ENCODE results near the gene AKAP6. TPM values are rescaled to one million over a fixed set of nuclear protein-coding genes. Genes with fewer than 3 reads are reported as not detected.
A peak's percentile ranks its signal among the peaks of the same experiment; 100 is the strongest.

AKAP6 gene
- total and polyA plus RNA-seq, 12 donors, result 0.71 to 24.7 (median 8.1) TPM

DNA sequence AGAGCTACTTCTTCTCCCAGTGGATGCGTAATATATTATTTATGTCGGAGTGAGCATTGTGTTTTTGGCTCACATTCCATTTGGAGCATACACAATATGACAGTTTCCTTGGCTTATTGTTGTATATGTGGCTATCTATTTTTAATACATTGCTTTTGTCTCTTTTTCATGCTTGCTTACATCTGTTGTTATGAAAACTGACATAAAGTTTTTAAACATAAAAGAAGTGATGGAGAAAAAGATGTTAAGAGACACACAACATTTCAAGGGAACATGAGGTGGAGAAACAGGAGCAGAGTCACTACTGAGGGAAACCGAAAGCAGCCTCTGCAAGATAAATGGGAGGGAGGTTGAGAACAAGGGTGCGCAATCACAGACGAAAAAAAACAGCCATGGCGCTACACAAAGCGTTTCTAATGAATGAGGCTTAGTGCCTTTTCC, 381.2 kb downstream of the AKAP6 start:
- no peak for DNase-seq
- Histone ChIP-seq H3K36me3 (replicated peaks in 1 of 2) (no peaks in the 10 kb centered on the region), H3K27ac (no peak overlapping the region), H3K9me3 (replicated peaks in 1 of 3) (no peaks in the 10 kb centered on the region), H3K4me1 (replicated peaks in 1 of 2) (peaks cover 0 to 17% of the 10 kb centered on the region in 2 donors), H3K27me3 (no peaks in the 10 kb centered on the region), H3K4me3 (no peak overlapping the region)
- no peak for TF ChIP-seq POLR2A (IDR thresholded peaks at IDR 0.05)
- TF ChIP-seq, protein P1, sequence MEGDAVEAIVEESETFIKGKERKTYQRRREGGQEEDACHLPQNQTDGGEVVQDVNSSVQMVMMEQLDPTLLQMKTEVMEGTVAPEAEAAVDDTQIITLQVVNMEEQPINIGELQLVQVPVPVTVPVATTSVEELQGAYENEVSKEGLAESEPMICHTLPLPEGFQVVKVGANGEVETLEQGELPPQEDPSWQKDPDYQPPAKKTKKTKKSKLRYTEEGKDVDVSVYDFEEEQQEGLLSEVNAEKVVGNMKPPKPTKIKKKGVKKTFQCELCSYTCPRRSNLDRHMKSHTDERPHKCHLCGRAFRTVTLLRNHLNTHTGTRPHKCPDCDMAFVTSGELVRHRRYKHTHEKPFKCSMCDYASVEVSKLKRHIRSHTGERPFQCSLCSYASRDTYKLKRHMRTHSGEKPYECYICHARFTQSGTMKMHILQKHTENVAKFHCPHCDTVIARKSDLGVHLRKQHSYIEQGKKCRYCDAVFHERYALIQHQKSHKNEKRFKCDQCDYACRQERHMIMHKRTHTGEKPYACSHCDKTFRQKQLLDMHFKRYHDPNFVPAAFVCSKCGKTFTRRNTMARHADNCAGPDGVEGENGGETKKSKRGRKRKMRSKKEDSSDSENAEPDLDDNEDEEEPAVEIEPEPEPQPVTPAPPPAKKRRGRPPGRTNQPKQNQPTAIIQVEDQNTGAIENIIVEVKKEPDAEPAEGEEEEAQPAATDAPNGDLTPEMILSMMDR (IDR thresholded peaks at IDR 0.05), result no peak
- WGBS, 4 donors, result 58 to 70% (median 66%) methylated on average over 6 to 7 of the region's 7 CpGs
- intact Hi-C loops (cut with DNase I), result no loop called here

DNA sequence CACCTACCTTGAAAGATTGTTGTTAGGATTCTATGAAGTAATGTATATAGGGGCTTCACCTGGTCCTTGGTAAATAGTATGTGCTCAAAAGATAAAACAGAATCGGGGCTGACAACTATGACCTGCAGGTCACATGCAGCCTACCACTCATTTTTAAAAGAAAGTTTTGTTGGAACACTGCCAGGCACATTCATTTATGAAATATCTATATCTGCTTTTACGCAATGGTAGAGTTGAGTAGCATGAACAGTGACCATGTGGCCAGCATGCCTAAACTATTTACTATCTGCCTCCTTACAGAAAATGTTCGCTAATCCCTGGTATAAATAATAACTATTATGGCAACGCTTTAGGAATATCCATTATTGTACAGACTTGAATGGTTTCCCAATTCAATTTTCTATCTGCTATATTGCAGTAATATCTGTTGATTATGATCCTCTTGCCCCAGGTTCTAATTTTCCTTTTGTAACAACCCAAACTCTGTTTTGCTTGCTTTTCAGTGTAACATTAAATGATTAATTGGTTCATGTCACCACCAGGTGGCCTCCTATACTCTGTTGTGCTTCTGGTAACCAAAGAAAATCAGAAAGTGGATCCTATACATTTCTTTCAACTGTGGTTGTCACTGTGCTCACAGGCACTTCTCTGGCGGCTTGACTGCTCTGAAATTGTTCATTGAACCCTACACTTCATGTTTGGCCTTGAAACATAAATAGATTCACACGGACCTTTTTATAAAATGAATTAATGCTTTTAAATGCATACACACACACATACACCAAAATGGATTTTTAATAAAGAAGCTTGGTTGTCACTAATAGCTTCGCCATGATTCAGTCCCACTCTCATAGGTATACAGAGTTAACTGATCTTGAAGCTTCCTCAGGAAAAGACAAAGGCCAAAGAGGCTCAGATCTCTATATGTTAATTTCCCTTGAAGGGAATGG, 381.9 kb downstream of the AKAP6 start:
- peak in 3 of 7 donors; percentile 22 to 38 (median 28) for DNase-seq
- H3K4me3 ChIP-seq, result no peak overlapping the region
- no peak for TF ChIP-seq POLR2A (IDR thresholded peaks at IDR 0.05)
- TF ChIP-seq, protein P1 (IDR thresholded peaks at IDR 0.05), result peak; percentile 20 to 57 (median 48)

DNA sequence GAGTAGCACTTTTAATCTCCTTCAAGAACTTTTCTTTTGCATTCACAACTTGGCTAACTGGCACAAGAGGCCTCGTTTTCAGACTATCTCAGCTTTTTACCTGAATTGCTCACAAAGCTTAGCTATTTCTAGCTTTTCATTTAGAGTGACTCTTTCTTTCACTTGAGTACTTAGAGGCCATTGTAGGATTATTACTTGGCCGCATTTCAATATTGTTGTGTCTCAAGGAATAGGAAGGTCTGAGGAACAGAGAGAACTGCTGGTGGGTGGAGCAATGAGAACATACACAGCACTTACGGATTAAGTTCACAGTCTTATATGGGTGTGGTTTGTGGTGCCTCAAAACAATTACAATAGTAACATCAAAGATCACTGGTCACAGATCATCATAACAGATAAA, 384.8 kb downstream of the AKAP6 start:
- WGBS, 4 donors, result 64 to 89% (median 78%) methylated on average over 3 of the region's 3 CpGs
- DNase-seq, result no peak

More for the DNA sequence above, 381.9 kb downstream of the AKAP6 start:
- H3K4me1 ChIP-seq (replicated peaks in 1 of 2), result peaks cover 0 to 17% of the 10 kb centered on the region in 2 donors
- WGBS, 4 donors, result 47 to 51% (median 49%) methylated on average over 7 of the region's 7 CpGs
- H3K27ac ChIP-seq, result no peak overlapping the region
- no peaks in the 10 kb centered on the region for H3K36me3 ChIP-seq (replicated peaks in 1 of 2)
- H3K27me3 ChIP-seq, result no peaks in the 10 kb centered on the region
- no peaks in the 10 kb centered on the region for H3K9me3 ChIP-seq (replicated peaks in 1 of 3)
- intact Hi-C loops (cut with DNase I), result no loop called here

DNA sequence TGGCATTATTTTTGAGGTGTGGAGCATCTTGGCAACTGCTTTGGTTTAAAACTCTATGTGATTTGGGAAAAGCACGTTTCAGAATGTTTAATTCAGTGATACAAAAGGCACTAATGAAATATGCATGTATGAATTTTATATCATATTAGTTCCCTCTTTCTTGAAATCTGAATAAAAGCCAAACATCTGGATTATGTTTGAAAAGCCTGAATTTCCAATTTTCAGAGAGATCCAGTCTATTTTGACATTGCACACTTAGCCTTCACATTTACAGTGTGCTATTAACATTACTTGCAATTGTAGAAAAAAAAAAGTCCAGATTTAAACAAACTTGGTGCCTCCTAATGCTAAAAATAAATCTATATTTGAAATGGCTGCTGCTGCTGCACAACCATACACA, 390.5 kb downstream of the AKAP6 start:
- no peaks in the 10 kb centered on the region for H3K9me3 ChIP-seq (replicated peaks in 1 of 3)
- DNase-seq, result no peak
- no peaks in the 10 kb centered on the region for H3K4me1 ChIP-seq (replicated peaks in 1 of 2)
- no peaks in the 10 kb centered on the region for H3K27me3 ChIP-seq
- H3K36me3 ChIP-seq (replicated peaks in 1 of 2), result no peaks in the 10 kb centered on the region
- no peak overlapping the region for H3K27ac ChIP-seq
- intact Hi-C loops (cut with DNase I), result no loop called here
- TF ChIP-seq POLR2A (IDR thresholded peaks at IDR 0.05), result no peak
- TF ChIP-seq, protein P1 (IDR thresholded peaks at IDR 0.05), result no peak
- H3K4me3 ChIP-seq, result no peak overlapping the region
- 72 to 88% (median 84%) methylated on average over 1 of the region's 1 CpG for WGBS, 4 donors

More for the DNA sequence above, 384.8 kb downstream of the AKAP6 start:
- H3K27me3 ChIP-seq, result no peaks in the 10 kb centered on the region
- intact Hi-C loops (cut with DNase I), result no loop called here
- no peak overlapping the region for H3K4me3 ChIP-seq
- peaks cover 0 to 10% of the 10 kb centered on the region in 2 donors for H3K4me1 ChIP-seq (replicated peaks in 1 of 2)
- H3K27ac ChIP-seq, result no peak overlapping the region
- H3K9me3 ChIP-seq (replicated peaks in 1 of 3), result no peaks in the 10 kb centered on the region
- TF ChIP-seq, protein P1 (IDR thresholded peaks at IDR 0.05), result no peak
- TF ChIP-seq POLR2A (IDR thresholded peaks at IDR 0.05), result no peak
- H3K36me3 ChIP-seq (replicated peaks in 1 of 2), result no peaks in the 10 kb centered on the region

Measured in adrenal gland (tissue), 12 donors.